HEK293 (cell line): ENCODE results near the gene RBP4.

Experiments used
- CTCF ChIA-PET: fragments of 350-600 bp; formaldehyde crosslinking; extraction: SDS; loops from one replicate; lab custom pipeline; 2021; ENCODE audit warnings: antibody characterized with exemption; lab: Yijun Ruan, JAX
- POLR2A ChIA-PET: fragments of 300-600 bp; formaldehyde crosslinking; extraction: SDS; loops from one replicate; lab custom pipeline; 2020; ENCODE audit warnings: antibody characterized with exemption, inconsistent platforms; lab: Yijun Ruan, JAX
- H3K27ac ChIP-seq: fragments of 200-500 bp; sonication (Bioruptor generic); 2 replicates; pipeline ENCODE4 v1.5.1; 2014; ENCODE audit warnings: low read depth, low read length, control low read depth, inconsistent platforms; ENCODE audit errors: extremely low read depth
- H3K36me3 ChIP-seq, 2 experiments: fragments of 200-500 bp in 1 of 2; sonication (Bioruptor generic) in 1 of 2; 1 replicate in 1 of 2; 2 replicates in 1 of 2; pipeline ENCODE4 v1.5.1; 2014 to 2017; ENCODE audit warnings: inconsistent platforms in 2 of 2, low read length in 2 of 2; ENCODE audit not compliant: control insufficient read depth in 2 of 2, insufficient read depth in 1 of 2
- H3K4me1 ChIP-seq: fragments of 200-500 bp; sonication (Bioruptor generic); 2 replicates; pipeline ENCODE4 v1.5.1; 2014; ENCODE audit warnings: mild to moderate bottlenecking, low read length, inconsistent platforms; ENCODE audit not compliant: control insufficient read depth, insufficient read depth
- H3K4me3 ChIP-seq: 2 replicates; pipeline ENCODE4 v1.5.1; 2011; ENCODE audit warnings: low read depth, mild to moderate bottlenecking, control low read depth, low read length, moderate library complexity
- H3K9me3 ChIP-seq: fragments of 200-500 bp; sonication (Bioruptor generic); 2 replicates; pipeline ENCODE4 v1.5.1; 2014; ENCODE audit warnings: low read depth, low read length, inconsistent platforms; ENCODE audit not compliant: control insufficient read depth, insufficient read depth
- FEZF1 ChIP-seq: fragments of 450-650 bp; formaldehyde crosslinking; IDR thresholded peaks from 2 replicates; pipeline ENCODE4 v1.5.1; 2016; ENCODE audit warnings: missing biosample characterization, missing genetic modification characterization
- GLIS2 ChIP-seq: fragments of 450-650 bp; formaldehyde crosslinking; IDR thresholded peaks from 2 replicates; pipeline ENCODE4 v1.5.1; 2016; ENCODE audit warnings: missing biosample characterization, missing genetic modification characterization
- HOXD13 ChIP-seq: sonication (generic); formaldehyde crosslinking; IDR thresholded peaks from 2 replicates; pipeline ENCODE4 v1.8.0; 2022; ENCODE audit warnings: missing genetic modification reagents, borderline replicate concordance
- OVOL3 ChIP-seq: fragments of 450-650 bp; formaldehyde crosslinking; IDR thresholded peaks from 2 replicates; pipeline ENCODE4 v1.5.1; 2016; ENCODE audit warnings: missing biosample characterization, missing genetic modification characterization
- SALL2 ChIP-seq: fragments of 450-650 bp; formaldehyde crosslinking; IDR thresholded peaks from 2 replicates; pipeline ENCODE4 v1.5.0; 2017; ENCODE audit warnings: missing biosample characterization, mild to moderate bottlenecking, missing genetic modification characterization, borderline replicate concordance
- SCRT2 ChIP-seq: fragments of 450-650 bp; formaldehyde crosslinking; IDR thresholded peaks from 2 replicates; pipeline ENCODE4 v1.5.1; 2016; ENCODE audit warnings: missing biosample characterization, missing genetic modification characterization
- SP7 ChIP-seq: fragments of 450-650 bp; formaldehyde crosslinking; IDR thresholded peaks from 2 replicates; pipeline ENCODE4 v1.5.1; 2016; ENCODE audit warnings: missing biosample characterization, missing genetic modification characterization
- ZBTB20 ChIP-seq: fragments of 450-650 bp; formaldehyde crosslinking; IDR thresholded peaks from 2 replicates; pipeline ENCODE4 v1.5.1; 2016; ENCODE audit warnings: missing biosample characterization, missing genetic modification characterization
- ZBTB44 ChIP-seq: fragments of 450-650 bp; IDR thresholded peaks from 2 replicates; pipeline ENCODE4 v1.5.1; 2018; ENCODE audit warnings: missing biosample characterization, mild to moderate bottlenecking, missing genetic modification characterization
- ZBTB49 ChIP-seq: fragments of 450-650 bp; formaldehyde crosslinking; IDR thresholded peaks from 2 replicates; pipeline ENCODE4 v1.5.1; 2016; ENCODE audit warnings: missing biosample characterization, missing genetic modification characterization, low read depth
- ZBTB8A ChIP-seq: fragments of 450-650 bp; formaldehyde crosslinking; IDR thresholded peaks from 2 replicates; pipeline ENCODE4 v1.5.1; 2016; ENCODE audit warnings: missing biosample characterization, missing genetic modification characterization
- ZNF157 ChIP-seq: fragments of 450-650 bp; formaldehyde crosslinking; IDR thresholded peaks from 2 replicates; pipeline ENCODE4 v1.5.1; 2016; ENCODE audit warnings: missing biosample characterization, missing genetic modification characterization
- ZNF2 ChIP-seq: fragments of 450-650 bp; formaldehyde crosslinking; IDR thresholded peaks from 2 replicates; pipeline ENCODE4 v1.5.1; 2016; ENCODE audit warnings: missing biosample characterization, missing genetic modification characterization
- ZNF23 ChIP-seq: fragments of 450-650 bp; formaldehyde crosslinking; IDR thresholded peaks from 2 replicates; pipeline ENCODE4 v1.5.1; 2016; ENCODE audit warnings: missing biosample characterization, missing genetic modification characterization, borderline replicate concordance
- ZNF341 ChIP-seq: fragments of 450-650 bp; formaldehyde crosslinking; IDR thresholded peaks from 2 replicates; pipeline ENCODE4; 2016; ENCODE audit warnings: low read depth, missing biosample characterization, missing genetic modification characterization
- ZNF391 ChIP-seq: fragments of 450-650 bp; formaldehyde crosslinking; IDR thresholded peaks from 2 replicates; pipeline ENCODE4 v1.5.1; 2016; ENCODE audit warnings: low read depth, missing biosample characterization, missing genetic modification characterization, borderline replicate concordance
- ZNF426 ChIP-seq: fragments of 450-650 bp; formaldehyde crosslinking; IDR thresholded peaks from 2 replicates; pipeline ENCODE4 v1.5.1; 2017; ENCODE audit warnings: missing biosample characterization, missing genetic modification characterization, mild to moderate bottlenecking, inconsistent platforms, moderate library complexity
- ZNF530 ChIP-seq: fragments of 450-650 bp; formaldehyde crosslinking; IDR thresholded peaks from 2 replicates; pipeline ENCODE4 v1.5.1; 2016; ENCODE audit warnings: low read depth, missing biosample characterization, missing genetic modification characterization
- ZNF580 ChIP-seq: fragments of 450-650 bp; formaldehyde crosslinking; IDR thresholded peaks from 2 replicates; pipeline ENCODE4 v1.5.1; 2016; ENCODE audit warnings: missing biosample characterization, missing genetic modification characterization
- ZNF621 ChIP-seq: fragments of 450-650 bp; formaldehyde crosslinking; IDR thresholded peaks from 2 replicates; pipeline ENCODE4 v1.5.1; 2017; ENCODE audit warnings: missing biosample characterization, missing genetic modification characterization
- ZNF624 ChIP-seq: fragments of 450-650 bp; formaldehyde crosslinking; IDR thresholded peaks from 2 replicates; pipeline ENCODE4 v1.5.1; 2017; ENCODE audit warnings: missing biosample characterization, missing genetic modification characterization
- ZNF645 ChIP-seq: fragments of 450-650 bp; formaldehyde crosslinking; IDR thresholded peaks from 2 replicates; pipeline ENCODE4; 2016; ENCODE audit warnings: missing biosample characterization, missing genetic modification characterization
- ZNF707 ChIP-seq: fragments of 450-650 bp; formaldehyde crosslinking; IDR thresholded peaks from 2 replicates; pipeline ENCODE4 v1.5.1; 2016; ENCODE audit warnings: missing biosample characterization, missing genetic modification characterization
- ZNF747 ChIP-seq: fragments of 450-650 bp; formaldehyde crosslinking; IDR thresholded peaks from 2 replicates; pipeline ENCODE4 v1.5.1; 2016; ENCODE audit warnings: missing biosample characterization, missing genetic modification characterization
- ZNF777 ChIP-seq: fragments of 450-650 bp; formaldehyde crosslinking; IDR thresholded peaks from 2 replicates; pipeline ENCODE4 v1.5.1; 2017; ENCODE audit warnings: missing biosample characterization, missing genetic modification characterization, borderline replicate concordance
- ZSCAN23 ChIP-seq: fragments of 450-650 bp; formaldehyde crosslinking; IDR thresholded peaks from 2 replicates; pipeline ENCODE4 v1.5.1; 2016; ENCODE audit warnings: missing biosample characterization, missing genetic modification characterization

The RBP4 gene

GRCh38 chr10:93608421-93608820 lies 7.4 kb upstream of the RBP4 start:
- Histone ChIP-seq H3K9me3 (no peaks in the 10 kb centered on the region), H3K4me3 (no peak overlapping the region), H3K4me1 (no peaks in the 10 kb centered on the region)
- POLR2A ChIA-PET: no interaction called here
- TF ChIP-seq OVOL3: no peak
- no peak for TF ChIP-seq ZSCAN23
- TF ChIP-seq ZNF426 (tag by site-specific recombination): no peak
- TF ChIP-seq ZNF2 (tag by site-specific recombination): no peak
- no peak for TF ChIP-seq ZNF777 (tag by site-specific recombination)
- TF ChIP-seq, all 188 proteins: peak for 0
- CTCF ChIA-PET: interaction anchor here (0.6 kb wide), 1 partner anchor 207 kb away, joined by 3 read pairs; no protein-coding TSS in a partner anchor
- no peaks in the 10 kb centered on the region for H3K36me3 ChIP-seq
- H3K27ac ChIP-seq: no peak overlapping the region

GRCh38 chr10:93604146-93604545 lies 3.1 kb upstream of the RBP4 start:
- POLR2A ChIA-PET: no interaction called here
- Histone ChIP-seq H3K36me3 (no peaks in the 10 kb centered on the region), H3K4me1 (no peaks in the 10 kb centered on the region), H3K4me3 (no peak overlapping the region), H3K9me3 (no peaks in the 10 kb centered on the region), H3K27ac (no peak overlapping the region)
- CTCF ChIA-PET: interaction anchor here (0.8 kb wide), 1 partner anchor 49 kb away, joined by 3 read pairs; no protein-coding TSS in a partner anchor
- no peak for TF ChIP-seq ZNF341 (tag by site-specific recombination)

- no peaks in the 10 kb centered on the region for H3K9me3 ChIP-seq
- POLR2A ChIA-PET: no interaction called here
- TF ChIP-seq ZNF624 (tag by site-specific recombination): no peak
- no peak for TF ChIP-seq SALL2 (tag by site-specific recombination)
- TF ChIP-seq ZBTB44 (tag by site-specific recombination): no peak
- TF ChIP-seq ZNF621 (tag by site-specific recombination): no peak
- no peak for TF ChIP-seq ZNF707 (tag by site-specific recombination)
- no peak for TF ChIP-seq FEZF1 (tag by site-specific recombination)
- TF ChIP-seq ZBTB49 (tag by site-specific recombination): no peak
- no peak for TF ChIP-seq ZNF530 (tag by site-specific recombination)
- TF ChIP-seq GLIS2: no peak
- H3K36me3 ChIP-seq: no peaks in the 10 kb centered on the region
- H3K4me3 ChIP-seq: no peak overlapping the region
- H3K27ac ChIP-seq: no peak overlapping the region
- H3K4me1 ChIP-seq: no peaks in the 10 kb centered on the region
- CTCF ChIA-PET: no interaction called here
Measured at GRCh38 chr10:93603023-93603422, 2.0 kb upstream of the RBP4 start.

GRCh38 chr10:93601774-93602162 lies 733 bp upstream of the RBP4 start:
- Histone ChIP-seq H3K9me3 (no peaks in the 10 kb centered on the region), H3K4me3 (no peak overlapping the region), H3K4me1 (no peaks in the 10 kb centered on the region), H3K36me3 (no peaks in the 10 kb centered on the region), H3K27ac (no peak overlapping the region)
- POLR2A ChIA-PET: no interaction called here
- CTCF ChIA-PET: no interaction called here
- no peak for TF ChIP-seq ZNF157 (tag by site-specific recombination)
- no peak for TF ChIP-seq SP7 (tag by site-specific recombination)
- TF ChIP-seq ZNF645 (tag by site-specific recombination): no peak
- TF ChIP-seq ZBTB20 (tag by site-specific recombination): no peak
- no peak for TF ChIP-seq ZNF391
- TF ChIP-seq ZNF747 (tag by site-specific recombination): no peak
- no peak for TF ChIP-seq HOXD13 (CRISPR knock-in tag)
- TF ChIP-seq ZBTB8A (tag by site-specific recombination): no peak
- TF ChIP-seq ZNF580 (tag by site-specific recombination): no peak
- no peak for TF ChIP-seq ZNF23 (tag by site-specific recombination)
- TF ChIP-seq SCRT2 (tag by site-specific recombination): no peak
